ENCODE results near the gene ADD2.

Gene ADD2

GRCh38 chr2:70702711-70703395 is 65.1 kb downstream of the ADD2 start:
- no peak for DNase-seq (ENCODE audit: low read depth, low spot score)

GRCh38 chr2:70698847-70699246 is 69.2 kb downstream of the ADD2 start:
- no peak for DNase-seq (ENCODE audit: low read depth, low spot score)

- no peak for DNase-seq (ENCODE audit: low read depth, low spot score)
Measured at GRCh38 chr2:70697603-70698383, 70.2 kb downstream of the ADD2 start.

GRCh38 chr2:70696142-70696541 is 71.9 kb downstream of the ADD2 start:
- DNase-seq (ENCODE audit: low read depth, low spot score), result no peak

- DNase-seq (ENCODE audit: low read depth, low spot score), result no peak
Measured at GRCh38 chr2:70692256-70692655, 75.7 kb downstream of the ADD2 start.

- no peak for DNase-seq (ENCODE audit: low read depth, low spot score)
Measured at GRCh38 chr2:70691497-70692140, 76.4 kb downstream of the ADD2 start.

GRCh38 chr2:70690846-70691245 is 77.2 kb downstream of the ADD2 start:
- no peak for DNase-seq (ENCODE audit: low read depth, low spot score)

- DNase-seq (ENCODE audit: low read depth, low spot score), result no peak
Measured at GRCh38 chr2:70688427-70688826, 79.6 kb downstream of the ADD2 start.

GRCh38 chr2:70687461-70687795 is 80.6 kb downstream of the ADD2 start:
- DNase-seq (ENCODE audit: low read depth, low spot score), result no peak

- DNase-seq (ENCODE audit: low read depth, low spot score), result no peak
Measured at GRCh38 chr2:70686577-70687460, 81.2 kb downstream of the ADD2 start.

GRCh38 chr2:70685771-70686171 is 82.2 kb downstream of the ADD2 start:
- DNase-seq (ENCODE audit: low read depth, low spot score), result no peak

GRCh38 chr2:70684846-70685622 is 83.0 kb downstream of the ADD2 start:
- no peak for DNase-seq (ENCODE audit: low read depth, low spot score)

GRCh38 chr2:70683455-70683854 is 84.5 kb downstream of the ADD2 start:
- DNase-seq (ENCODE audit: low read depth, low spot score), result no peak

- DNase-seq (ENCODE audit: low read depth, low spot score), result no peak
Measured at GRCh38 chr2:70680735-70681134, 87.3 kb downstream of the ADD2 start.

GRCh38 chr2:70679259-70679658 is 88.7 kb downstream of the ADD2 start:
- DNase-seq (ENCODE audit: low read depth, low spot score), result no peak

- DNase-seq (ENCODE audit: low read depth, low spot score), result no peak
Measured at GRCh38 chr2:70678576-70679143, 89.3 kb downstream of the ADD2 start.

GRCh38 chr2:70676301-70677035 is 91.5 kb downstream of the ADD2 start:
- no peak for DNase-seq (ENCODE audit: low read depth, low spot score)

GRCh38 chr2:70675862-70676261 is 92.1 kb downstream of the ADD2 start:
- DNase-seq (ENCODE audit: low read depth, low spot score), result no peak

GRCh38 chr2:70674636-70675430 is 93.2 kb downstream of the ADD2 start:
- no peak for DNase-seq (ENCODE audit: low read depth, low spot score)
